H1 (cell line): ENCODE data around the gene DKK2. TPM values are rescaled to one million over a fixed set of nuclear protein-coding genes. Genes with fewer than 3 reads are reported as not detected.

Source experiments
- BCL11A ChIP-seq, 2 experiments: IDR thresholded peaks; one replicate each; pipeline ENCODE4 v1.6.1; 2011; ENCODE audit warnings: low read depth in 2 of 2, low read length in 2 of 2, mild to moderate bottlenecking in 2 of 2
- E2F6 ChIP-seq: IDR thresholded peaks from 2 replicates; pipeline ENCODE4 v1.6.1; 2012; ENCODE audit warnings: inconsistent platforms
- GABPA ChIP-seq: IDR thresholded peaks from 2 replicates; pipeline ENCODE4 v1.6.1; 2011; ENCODE audit warnings: mild to moderate bottlenecking, low read length, moderate library complexity, borderline replicate concordance; ENCODE audit not compliant: insufficient read depth
- polyA plus RNA-seq, 7 experiments: library from polyadenylated mRNA; depleted of rRNA in 3 of 7; stranded (reverse) in 5 of 7; unstranded in 2 of 7; fragments of >200 nt in 5 of 7; fragments of 200-250 nt in 2 of 7; gene quantifications; 1 replicate in 5 of 7; 2 replicates in 1 of 7; 4 replicates in 1 of 7; pipeline versions ENCODE4 v1.2.1 to v1.2.3, GENCODE V29; 2011 to 2013; ENCODE audit warnings: missing spikeins in 2 of 7, mixed read lengths in 2 of 7
- total RNA-seq: library from RNA; stranded (reverse); fragmentation: NEBNext Ultra II Directional; extraction: Animal tissue kit (Norgen Biotek cat#: 25700); gene quantifications from 2 replicates; pipeline ENCODE4 v1.2.1, GENCODE V29; 2021

DKK2 gene
- total and polyA plus RNA-seq, 2 of the 8 experiments (the other 6 are each of a cell fraction or from before 2014, with no cell fraction given), result 0.09 to 0.13 TPM

- TF ChIP-seq BCL11A (IDR thresholded peaks at IDR 0.05; ENCODE audit: low read depth in 2 of 2, low read length in 2 of 2) (no peak), GABPA (no peak), E2F6 (no peak)
These were observed 68.2 kb downstream of the DKK2 start (continued) for GRCh38 chr4:106967892-106968291.
